Left forelimb (tissue), 1 donor: ENCODE measurements around the gene NAA16.
"Not testable (repeated sequence)": the region's sequence is repeated elsewhere in the genome, so short reads cannot be mapped to it uniquely, and the experiment has no call there.

Source experiments
- DNase-seq: peaks from one replicate; pipeline ENCODE4 v3.0.0-alpha.2; 2018; ENCODE audit warnings: low spot score

The NAA16 gene

GRCh38 chr13:41356385-41356648, 45.2 kb downstream of the NAA16 start:
- not testable (repeated sequence) for DNase-seq

- DNase-seq = no peak
Measured at GRCh38 chr13:41356786-41357185, 45.7 kb downstream of the NAA16 start.

- no peak for DNase-seq
Measured at GRCh38 chr13:41361491-41361890, 50.4 kb downstream of the NAA16 start.

- no peak for DNase-seq
Measured at GRCh38 chr13:41364043-41364442, 53.0 kb downstream of the NAA16 start.

- no peak for DNase-seq
Measured at GRCh38 chr13:41365631-41366030, 54.6 kb downstream of the NAA16 start.

GRCh38 chr13:41370736-41371135, 59.7 kb downstream of the NAA16 start:
- DNase-seq = no peak

GRCh38 chr13:41377446-41377845, 66.4 kb downstream of the NAA16 start:
- DNase-seq = no peak

- no peak for DNase-seq
Measured at GRCh38 chr13:41382431-41382830, 71.4 kb downstream of the NAA16 start.

GRCh38 chr13:41383386-41383785, 72.3 kb downstream of the NAA16 start:
- DNase-seq = no peak

- no peak for DNase-seq
Measured at GRCh38 chr13:41384749-41385503, 73.9 kb downstream of the NAA16 start.

GRCh38 chr13:41386211-41386610, 75.1 kb downstream of the NAA16 start:
- DNase-seq = no peak

GRCh38 chr13:41387576-41387975, 76.5 kb downstream of the NAA16 start:
- DNase-seq = no peak

GRCh38 chr13:41388143-41388881, 77.2 kb downstream of the NAA16 start:
- no peak for DNase-seq

GRCh38 chr13:41389580-41389979, 78.5 kb downstream of the NAA16 start:
- DNase-seq = no peak

- no peak for DNase-seq
Measured at GRCh38 chr13:41394166-41394565, 83.1 kb downstream of the NAA16 start.

GRCh38 chr13:41398494-41399170, 87.6 kb downstream of the NAA16 start:
- DNase-seq = no peak

GRCh38 chr13:41401366-41401765, 90.3 kb downstream of the NAA16 start:
- DNase-seq = no peak

- DNase-seq = no peak
Measured at GRCh38 chr13:41402691-41403511, 91.8 kb downstream of the NAA16 start.

- no peak for DNase-seq
Measured at GRCh38 chr13:41403983-41404382, 92.9 kb downstream of the NAA16 start.

GRCh38 chr13:41405367-41405766, 94.3 kb downstream of the NAA16 start:
- DNase-seq = no peak

- DNase-seq = no peak
Measured at GRCh38 chr13:41407380-41407779, 96.3 kb downstream of the NAA16 start.

- DNase-seq = no peak
Measured at GRCh38 chr13:41408121-41408520, 97.1 kb downstream of the NAA16 start.
